Activated CD4-positive, alpha-beta T cell treated with anti-CD3 and anti-CD28 coated beads, Interleukin-10, Interleukin-2, amounts not matched to agents 100 ng/mL and 50 ng/mL, durations not matched to agents 16 hours and 8 hours (primary cell): ENCODE data around the gene AIRE.

ENCODE experiments used
- DNase-seq: peaks from one replicate; pipeline ENCODE4 v3.0.0-alpha.2; 2020

The AIRE gene

DNA sequence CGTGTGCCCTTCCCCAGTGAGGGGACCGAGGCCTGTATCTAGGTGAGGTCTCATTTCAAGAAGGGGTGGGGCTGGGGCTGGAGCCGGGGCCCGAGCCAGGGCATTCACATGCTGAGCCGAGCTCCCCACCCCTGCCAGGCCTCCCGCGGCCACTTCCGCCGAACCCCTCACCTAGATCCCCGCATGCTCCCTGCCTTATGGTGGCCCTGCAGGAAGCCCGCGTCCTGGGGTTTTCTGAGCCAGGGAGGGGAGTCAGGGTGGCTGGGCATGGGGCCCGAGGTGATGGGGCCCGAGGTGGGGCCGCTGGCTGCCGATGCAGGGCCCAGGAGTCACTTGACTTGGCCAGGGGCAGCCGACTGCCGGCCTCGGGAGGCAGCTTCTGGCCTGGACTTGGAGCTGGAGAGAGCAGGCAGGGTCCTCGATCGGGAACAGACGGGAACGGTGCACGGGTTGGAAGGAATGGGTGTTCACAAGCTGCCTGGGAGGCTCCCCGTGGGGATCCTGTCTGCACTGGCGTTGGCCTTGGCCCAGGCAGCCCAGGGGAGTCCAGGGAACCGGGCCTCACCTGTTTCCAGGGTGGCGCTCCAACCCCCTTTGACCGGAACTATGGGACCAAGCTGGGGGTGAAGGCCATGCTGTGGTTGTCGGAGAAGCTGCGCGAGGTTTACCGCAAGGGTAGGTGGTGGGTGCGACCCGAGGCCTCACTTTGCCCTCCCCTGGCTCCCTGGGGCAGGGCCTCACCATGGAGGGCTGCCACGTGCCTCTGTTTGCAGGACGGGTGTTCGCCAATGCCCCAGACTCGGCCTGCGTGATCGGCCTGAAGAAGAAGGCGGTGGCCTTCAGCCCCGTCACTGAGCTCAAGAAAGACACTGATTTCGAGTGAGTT lies 40.0 kb downstream of the AIRE start:
- no peak for DNase-seq

DNA sequence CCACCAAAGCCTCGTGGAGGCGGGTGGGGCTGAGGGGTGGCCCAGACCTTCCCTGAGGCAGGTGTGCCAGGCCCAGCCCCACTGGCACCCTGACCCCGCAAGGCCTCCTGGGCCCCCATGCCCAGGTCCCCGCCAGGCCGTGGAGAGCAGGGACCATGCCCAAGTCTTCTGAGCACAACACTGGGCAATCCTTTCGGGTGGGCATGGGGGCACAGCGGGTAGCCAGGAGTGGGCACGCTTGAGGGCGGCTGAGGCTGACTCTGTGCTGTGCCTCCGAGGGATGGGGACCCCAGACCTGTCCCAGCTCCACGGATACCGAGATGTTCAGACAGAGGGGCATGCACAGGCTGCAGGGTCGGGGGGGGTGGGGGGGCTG lies 40.6 kb downstream of the AIRE start:
- DNase-seq = no peak

DNA sequence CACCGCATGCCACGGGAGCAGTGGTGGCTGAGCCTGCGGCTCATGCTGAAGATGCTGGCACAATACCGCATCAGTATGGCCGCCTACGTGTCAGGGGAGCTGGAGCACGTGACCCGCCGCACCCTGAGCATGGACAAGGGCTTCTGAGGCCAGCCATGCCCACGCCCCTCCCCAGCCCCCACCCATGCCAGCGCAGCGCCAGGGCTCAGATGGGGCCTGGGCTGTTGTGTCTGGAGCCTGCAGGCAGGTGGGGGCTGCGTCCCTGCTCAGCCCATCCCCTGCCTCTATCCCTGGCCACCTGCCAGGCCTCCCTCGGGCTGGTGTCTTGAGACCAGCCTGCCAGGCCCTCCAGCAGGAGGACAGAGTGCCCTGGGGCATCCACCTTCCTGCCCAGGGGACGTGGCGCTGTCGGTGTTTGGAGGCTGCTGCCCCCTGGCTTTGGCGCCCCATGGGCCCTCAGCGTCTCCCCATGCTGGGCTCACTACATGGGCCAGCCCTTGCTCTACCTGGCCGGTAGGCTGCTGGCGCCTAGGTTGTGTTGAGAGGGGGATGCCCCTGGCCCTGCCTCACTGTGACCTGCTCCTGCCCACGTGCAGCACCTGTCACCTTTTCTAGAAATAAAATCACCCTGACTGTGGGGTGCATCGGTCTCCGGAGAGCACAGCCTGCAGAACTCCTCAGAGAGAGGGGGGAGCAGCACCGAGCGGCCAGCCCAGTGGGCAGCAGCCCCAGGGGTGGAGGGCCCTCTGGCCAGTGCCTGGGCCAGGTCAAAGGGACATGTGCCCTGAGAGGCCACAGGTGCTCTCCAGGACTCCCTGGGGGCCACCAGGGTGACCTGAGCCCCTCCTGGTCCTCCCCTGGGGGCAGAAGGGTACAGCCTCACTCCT lies 41.3 kb downstream of the AIRE start:
- no peak for DNase-seq

DNA sequence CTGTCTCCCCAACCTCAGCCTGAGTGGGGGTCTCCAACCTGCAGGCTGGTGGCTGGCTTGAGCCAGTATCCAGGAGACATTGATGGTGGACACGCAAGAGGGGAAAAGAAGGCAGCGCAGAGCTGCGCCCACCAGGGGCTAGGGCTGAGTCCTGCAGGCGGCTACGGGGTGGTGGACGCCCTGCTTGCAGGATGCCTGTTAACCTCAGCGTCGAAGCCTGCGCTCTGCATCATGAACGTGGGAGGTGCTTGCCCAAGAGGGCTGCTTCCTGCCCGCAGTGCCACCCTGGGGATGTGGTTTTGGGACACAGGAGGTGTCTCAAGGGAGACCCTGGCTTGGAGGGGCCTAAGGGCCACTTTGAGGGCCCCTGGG lies 41.9 kb downstream of the AIRE start:
- no peak for DNase-seq

DNA sequence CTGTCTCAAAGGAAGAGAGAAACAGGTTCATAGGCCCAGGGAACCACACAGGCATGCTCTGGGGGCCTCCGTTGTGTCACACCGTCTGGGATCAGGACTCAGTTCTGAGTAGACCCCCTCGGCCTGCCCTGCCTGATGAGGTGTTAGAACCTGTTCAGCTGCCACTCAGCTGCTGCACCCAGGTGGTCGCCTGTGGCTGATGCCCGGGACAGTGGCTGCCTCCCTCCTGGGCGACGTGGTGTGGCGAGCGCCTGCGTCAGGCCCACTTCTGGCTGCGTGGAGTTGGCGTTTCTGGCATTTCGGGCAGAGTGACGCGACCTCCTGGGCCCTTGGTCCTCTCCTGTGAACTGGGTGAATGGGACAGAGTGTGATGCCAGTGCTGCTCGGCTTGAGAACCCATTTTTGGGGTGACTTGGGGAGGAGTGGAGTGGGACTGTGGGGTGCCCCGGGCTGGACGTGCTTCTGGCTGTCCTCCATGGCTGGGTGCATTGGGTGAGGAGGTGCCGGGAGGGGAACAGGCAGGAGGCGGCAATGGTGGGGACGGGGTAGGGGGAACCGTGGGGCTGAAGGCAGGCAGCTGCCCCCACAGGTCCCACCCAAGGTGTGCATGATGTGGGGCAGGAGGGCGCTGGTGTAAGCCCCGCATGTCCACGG lies 42.7 kb downstream of the AIRE start:
- no peak for DNase-seq

DNA sequence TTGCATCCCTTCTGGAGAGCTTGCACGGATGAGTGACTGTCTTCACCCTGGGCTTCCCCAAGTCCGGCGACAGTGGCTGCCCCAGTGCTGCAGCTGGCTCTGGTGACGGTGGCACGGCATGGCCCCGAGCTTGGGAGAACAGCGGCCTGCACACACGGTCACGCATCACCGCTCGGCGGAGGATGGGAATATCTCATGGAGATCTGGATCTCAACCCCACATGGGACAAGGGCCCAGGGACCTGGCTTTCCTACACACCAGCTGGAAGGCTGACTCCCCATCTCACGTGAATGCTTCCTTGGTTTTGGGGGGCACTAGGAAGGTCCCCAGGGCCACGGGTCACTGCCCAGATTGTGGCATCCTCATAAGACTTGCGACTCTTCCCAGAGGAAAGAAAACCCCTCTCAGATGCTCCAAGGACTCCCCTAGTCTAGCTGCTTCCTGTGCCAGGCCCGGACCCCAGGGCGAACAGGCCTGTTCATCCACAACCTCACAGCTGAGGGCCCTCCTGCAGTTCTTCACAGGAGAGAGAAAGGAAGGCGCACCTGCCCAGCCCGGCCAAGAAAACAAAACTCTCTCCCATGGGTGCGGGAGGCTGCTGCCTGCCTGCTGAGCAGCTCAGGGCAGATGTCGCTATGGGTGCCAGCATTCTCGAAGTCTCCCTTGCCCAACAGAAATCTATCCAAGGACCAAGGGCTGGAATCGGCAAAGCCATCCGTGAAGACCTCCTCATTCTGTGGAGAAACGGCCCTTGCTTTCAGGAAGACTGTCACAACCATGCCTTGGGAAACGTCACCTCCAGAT lies 43.6 kb downstream of the AIRE start:
- DNase-seq = no peak

DNA sequence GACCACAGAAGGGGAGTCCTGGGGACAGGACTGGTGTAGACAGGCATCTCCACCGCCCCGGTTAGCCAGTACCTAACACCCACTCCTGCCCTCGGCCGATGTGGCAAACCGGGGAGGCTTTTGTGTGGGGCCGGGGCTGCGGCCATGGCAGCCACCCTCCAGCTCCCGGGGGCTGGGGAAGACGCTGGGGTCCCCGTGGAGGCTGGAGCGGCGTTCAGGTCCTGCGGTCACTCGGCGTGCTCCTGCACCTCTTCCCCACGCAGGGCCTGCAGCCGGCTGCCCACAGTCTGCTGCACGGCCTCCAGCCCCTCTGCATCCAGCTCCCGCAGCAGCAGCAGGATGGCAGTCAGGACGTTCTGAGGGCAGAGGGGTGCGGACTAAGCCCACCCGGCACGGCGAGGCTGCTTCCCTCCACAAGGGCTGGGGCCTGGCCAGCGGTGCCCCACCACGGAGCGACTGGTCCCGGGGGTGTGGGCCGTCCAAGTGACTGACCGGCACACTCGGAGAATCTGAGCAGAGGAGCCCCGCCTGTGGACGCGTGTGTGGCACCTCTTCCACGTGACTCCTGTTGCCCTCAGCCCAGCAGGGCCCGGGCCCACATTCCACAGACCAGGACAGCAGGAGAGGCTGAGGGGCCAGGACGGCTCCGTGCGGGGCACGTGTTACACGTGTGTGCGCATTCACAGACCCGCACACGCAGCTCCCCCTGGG lies 44.5 kb downstream of the AIRE start:
- DNase-seq = no peak

DNA sequence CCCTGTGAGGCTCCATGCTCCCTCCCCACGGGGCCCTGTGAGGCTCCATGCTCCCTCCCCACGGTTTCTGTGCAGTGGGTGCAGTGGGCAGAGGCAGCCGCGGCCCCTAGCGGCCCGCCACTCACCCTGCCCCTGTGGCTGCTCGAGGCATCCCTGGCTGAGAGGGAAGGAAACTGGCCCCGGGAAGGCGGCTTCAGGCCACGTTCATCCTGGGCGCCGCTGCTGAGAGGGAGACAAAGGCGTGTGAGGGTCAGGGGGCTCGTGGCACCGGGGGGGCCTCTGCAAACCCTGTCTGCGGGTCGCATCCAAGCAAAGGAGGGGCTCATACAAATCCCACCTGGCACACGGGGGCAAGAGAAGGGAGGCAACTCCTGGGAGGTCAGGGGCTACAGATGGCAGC lies 45.0 kb downstream of the AIRE start:
- no peak for DNase-seq

DNA sequence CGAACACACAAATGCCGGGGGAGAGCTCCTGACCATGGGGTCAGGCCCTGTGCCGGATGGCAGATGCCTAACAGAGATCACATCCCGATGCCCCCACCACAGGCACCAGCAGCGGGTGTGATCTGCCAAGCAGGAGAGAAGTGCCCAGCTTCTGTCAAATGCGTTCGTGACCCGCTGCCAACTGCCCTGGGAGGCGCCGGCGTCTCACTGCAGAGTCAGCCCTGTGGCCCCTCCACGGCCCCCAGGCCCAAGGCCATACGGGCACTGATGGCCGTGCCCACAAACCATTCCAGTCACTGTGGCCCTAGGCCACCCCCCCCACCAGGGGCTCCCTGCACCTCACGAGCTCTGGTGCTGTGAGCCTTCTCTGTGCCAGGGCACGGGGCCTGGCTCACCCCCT lies 45.5 kb downstream of the AIRE start:
- no peak for DNase-seq

DNA sequence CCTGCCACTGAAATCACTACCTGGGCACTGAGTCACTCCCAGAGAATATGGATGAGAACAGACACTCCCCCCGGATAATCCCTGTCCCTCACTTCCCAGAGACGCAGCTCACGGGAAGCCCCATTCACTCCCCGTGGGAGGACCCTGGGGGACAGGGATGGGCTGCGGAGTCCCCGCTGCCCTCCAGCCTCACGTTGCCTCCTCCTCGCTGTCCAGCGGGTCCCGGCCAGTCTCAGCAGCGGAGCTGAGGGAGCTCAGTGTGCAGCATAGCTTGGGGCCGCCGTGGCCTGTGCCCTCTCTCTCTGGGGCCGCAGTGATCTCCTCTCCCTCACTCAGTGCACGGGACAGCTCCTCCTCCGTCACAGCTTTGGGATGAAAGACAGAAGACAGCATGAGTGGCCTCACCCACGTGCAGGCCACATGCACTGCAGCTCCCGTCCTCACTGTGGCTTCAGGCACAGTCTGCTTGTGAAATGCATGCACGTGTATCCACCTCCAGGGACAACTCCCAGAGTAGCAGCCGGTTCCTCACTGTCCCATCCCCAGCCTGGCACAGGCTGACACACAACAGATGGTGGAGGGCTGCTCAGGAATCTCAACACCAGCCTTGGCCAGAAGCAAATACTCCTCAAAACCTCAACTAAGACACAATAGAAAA lies 46.1 kb downstream of the AIRE start:
- no peak for DNase-seq

DNA sequence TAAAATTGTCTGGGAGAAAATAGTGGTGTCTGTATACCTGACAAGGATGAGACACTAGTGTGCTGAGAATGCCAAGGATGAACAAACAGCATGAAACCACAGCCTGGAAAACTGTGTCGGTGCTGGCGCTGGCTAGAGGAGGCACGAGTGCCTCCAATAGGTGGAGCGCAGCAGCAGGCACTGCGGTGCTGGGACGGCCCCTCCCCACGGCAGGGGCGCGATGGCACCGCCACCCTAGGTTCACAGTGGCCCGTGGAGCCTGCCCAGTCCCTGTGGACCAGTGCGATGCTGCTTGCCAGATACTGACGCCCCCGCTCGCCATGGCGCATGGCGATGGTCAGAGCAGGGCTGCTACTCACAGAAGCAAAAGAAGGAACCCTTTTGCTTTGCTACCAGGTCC lies 46.7 kb downstream of the AIRE start:
- no peak for DNase-seq

DNA sequence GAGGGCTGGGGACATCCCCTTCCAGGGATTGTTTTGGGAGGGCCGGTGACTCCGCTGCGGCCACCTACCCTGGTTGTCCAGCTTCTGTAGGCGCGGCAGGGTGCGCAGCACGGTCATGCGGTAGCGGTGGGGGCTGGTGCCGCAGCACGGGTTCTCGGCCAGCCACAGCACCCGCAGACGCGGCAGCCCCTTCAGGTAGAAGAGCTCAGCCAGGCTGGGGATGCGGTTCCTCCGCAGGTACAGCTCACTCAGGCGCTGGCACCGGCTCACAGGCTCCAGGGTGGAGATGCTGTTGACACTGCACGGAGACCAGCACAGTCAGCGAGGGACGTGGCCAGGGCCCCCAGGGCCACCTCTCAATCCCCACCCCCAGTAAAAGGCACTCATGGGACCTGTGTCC lies 47.3 kb downstream of the AIRE start:
- DNase-seq = no peak

DNA sequence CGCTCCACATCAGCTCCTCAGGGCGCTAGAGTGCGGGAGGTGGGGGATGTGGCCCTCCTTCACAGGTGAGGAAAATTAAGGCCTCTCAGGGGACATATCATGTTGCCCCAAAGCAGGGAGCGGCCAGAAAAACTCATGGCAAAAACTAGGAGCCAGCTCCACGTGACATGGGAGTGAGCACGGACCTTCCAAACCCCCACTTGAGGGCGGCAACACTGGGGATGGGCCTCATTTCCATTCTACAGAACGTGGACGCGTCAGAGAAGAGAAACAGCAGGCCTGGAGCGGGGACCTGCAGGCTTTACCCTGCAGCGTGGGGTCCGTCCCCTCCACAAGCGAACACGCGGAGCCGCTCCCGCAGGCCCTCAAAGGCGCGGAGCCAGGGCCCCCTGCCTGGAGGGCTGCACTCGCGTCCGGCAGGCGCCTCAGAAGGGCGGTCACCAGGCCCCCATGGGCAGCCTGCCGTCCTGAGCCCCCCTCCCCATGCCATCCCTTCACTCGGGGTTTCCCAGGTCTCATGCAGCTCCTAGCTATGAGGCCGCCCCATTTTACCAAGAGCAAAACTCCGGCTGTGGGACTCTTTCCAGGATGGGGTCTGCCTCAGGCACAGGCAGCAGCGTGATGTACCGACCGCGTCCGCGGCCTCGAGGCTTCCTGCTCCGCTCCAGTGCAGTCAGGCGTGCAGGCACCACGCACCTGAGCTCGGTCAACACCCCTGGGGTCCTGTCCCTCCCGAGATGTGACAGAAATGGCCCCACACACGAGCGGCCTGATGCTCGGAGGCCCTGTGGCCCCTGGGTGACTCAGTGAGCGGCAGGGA lies 48.0 kb downstream of the AIRE start:
- no peak for DNase-seq

DNA sequence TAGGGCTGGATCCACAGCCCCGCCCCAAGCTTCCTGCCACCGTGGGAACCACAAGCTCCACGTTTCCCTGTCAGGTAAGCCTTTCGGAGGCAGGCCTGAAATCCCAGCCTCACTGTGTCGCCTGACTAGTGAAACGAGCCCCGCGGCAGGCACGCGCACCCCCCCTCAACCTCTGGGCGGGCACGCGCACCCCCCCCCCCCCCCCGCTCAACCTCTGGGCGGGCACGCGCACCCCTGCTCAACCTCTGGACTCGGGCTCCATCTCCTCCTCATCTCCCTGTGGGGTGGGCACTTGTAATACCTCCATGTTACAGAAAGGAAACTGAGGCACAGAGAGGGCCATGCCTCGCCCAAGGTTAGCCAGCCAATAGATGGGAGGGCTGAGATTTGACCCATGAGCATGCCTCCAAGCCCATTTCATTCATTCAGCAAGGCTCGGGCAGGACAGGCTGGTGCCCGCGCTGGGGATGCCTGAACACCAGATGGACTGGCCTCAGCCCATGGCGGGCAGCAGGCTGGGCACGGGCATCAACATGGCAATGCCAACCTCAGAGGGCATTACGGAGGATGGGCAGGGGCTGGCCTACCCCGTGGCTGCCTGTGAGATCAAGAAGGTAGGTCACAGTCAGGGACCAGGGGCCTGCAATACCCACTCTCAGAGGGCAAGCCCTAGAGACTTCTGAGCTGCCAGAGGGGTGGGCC lies 48.8 kb downstream of the AIRE start:
- no peak for DNase-seq

DNA sequence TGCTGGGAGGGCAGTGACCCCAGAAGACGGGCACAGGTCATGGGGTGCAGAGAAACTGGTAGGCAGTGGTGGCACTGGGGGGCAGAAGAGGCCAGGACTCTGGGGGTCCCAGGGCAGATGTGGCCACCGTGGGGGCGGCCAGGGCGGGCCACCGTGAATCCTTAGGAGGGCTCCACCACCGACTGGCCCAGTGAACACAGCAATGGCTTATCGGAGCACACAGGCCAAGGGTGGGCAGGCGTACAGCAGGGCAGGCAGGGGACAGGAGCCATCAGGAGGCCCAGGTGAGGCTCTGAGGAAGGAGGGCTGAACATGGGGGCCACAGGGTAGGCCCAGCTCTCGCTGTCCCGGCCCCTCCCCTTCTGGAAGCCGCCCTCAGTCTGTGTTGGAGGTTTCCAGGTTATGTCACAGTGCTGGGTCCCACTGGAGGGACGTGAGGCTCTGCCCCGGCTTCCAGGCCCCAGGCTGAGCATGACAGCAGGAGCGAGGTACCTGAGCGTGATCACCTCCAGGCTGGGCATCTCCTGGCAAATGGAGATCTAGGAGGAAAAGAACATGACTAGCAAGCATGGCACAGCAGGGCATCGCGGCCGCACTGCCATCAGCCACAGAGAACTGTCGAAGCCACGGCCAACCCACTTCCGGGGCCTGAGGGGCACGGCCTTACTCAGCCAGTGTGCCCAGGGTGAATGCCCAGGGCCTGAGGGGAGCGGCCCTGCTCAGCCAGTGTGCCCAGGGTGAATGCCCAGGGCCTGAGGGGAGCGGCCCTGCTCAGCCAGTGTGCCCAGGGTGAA lies 49.8 kb downstream of the AIRE start:
- DNase-seq = no peak

DNA sequence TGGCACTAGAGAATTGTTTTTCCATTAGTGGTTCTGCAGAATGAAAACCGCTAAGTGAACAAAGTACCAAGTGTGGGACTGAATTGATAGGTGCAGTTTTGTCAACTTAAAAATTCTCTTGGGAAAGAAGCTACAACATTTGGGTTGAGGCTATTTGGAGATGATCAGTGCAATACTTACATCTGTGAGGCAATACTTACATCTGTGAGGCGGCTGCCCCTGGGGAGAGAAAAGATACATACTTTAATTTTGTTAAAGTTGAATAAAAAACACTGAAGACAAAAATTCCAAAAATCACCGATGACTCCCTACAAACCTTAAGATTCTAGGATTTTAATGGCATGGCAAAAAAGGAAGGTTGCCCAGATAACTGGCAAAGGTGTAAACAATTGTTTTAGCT lies 51.8 kb downstream of the AIRE start:
- no peak for DNase-seq

DNA sequence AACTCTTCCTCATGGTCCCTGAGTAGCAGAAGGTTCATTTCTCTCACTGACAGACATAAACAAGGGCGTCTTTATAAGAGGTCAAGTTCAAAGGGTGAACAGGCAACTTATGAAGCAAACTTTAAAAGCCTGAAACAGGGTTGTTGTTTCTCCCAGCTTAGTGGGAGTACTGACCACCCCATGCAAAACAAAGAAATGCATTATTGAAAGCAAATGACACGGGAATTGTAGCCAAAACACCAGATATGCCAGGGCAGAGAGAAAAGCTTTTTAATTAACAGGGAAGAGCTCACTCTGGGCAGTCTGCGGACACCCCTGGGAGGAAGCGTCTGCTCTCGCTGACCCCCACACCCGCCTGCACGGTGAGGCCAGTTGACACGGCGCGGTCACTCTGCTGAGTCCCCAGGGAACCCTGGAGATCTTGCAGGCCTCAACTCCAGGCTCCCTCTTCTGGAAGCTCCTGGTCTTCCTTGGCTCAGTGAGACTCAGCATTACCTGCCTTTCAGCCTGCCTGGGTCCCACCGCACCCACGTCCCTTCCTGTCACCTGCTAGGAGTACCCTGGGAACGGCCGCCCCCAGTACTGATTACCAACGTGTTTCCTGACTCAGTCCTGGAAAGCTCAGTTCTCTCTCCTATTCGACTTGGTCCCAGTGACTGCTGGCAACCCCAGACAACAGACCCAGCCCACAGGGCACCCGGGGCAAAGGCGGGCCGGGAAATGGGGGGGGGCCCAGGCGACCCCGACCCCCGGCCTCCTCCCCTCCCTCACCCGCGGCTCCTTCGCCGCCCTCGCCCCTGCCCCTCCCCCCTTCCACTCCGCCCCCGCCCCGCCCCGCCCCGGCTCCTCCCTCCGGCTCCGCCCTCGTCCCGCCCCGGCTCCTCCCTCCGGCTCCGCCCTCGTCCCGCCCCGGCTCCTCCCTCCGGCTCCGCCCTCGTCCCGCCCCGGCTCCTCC lies 52.5 kb downstream of the AIRE start:
- DNase-seq = no peak
